Activated CD8-positive, alpha-beta T cell treated with anti-CD3 and anti-CD28 coated beads for 36 hours (primary cell): ENCODE results near the gene EPHB3. TPM values are rescaled to one million over a fixed set of nuclear protein-coding genes. Genes with fewer than 3 reads are reported as not detected.

Source experiments
- ATAC-seq: fragments of 200-7000 bp; cut with Tn5 transposase; one replicate; pipeline ENCODE4 v1.10.0; 2021; ENCODE audit warnings: mild to moderate bottlenecking, moderate library complexity
- CTCF ChIA-PET: fragments of 350-600 bp; sonication (Branson Sonifier 250); formaldehyde crosslinking; loops from one replicate; lab custom pipeline; 2021; ENCODE audit warnings: antibody characterized with exemption; lab: Charles Lee
- POLR2A ChIA-PET: fragments of 350-600 bp; sonication (Branson Sonifier 250); formaldehyde crosslinking; loops from one replicate; lab custom pipeline; 2021; ENCODE audit warnings: antibody characterized with exemption; lab: Charles Lee
- DNase-seq: peaks from one replicate; pipeline ENCODE4 v3.0.0-alpha.2; 2020
- H3K27ac Mint-ChIP-seq: one replicate; pipeline ENCODE4 v1.8.0; 2021; ENCODE audit warnings: mild to moderate bottlenecking, mixed read lengths
- H3K27me3 Mint-ChIP-seq: one replicate; pipeline ENCODE4 v1.8.0; 2021; ENCODE audit warnings: mixed read lengths
- H3K36me3 Mint-ChIP-seq: one replicate; pipeline ENCODE4 v1.8.0; 2021; ENCODE audit warnings: low read depth, mixed read lengths
- H3K4me1 Mint-ChIP-seq: one replicate; pipeline ENCODE4 v1.8.0; 2021; ENCODE audit warnings: low read depth, mixed read lengths
- H3K4me3 Mint-ChIP-seq: one replicate; pipeline ENCODE4 v1.8.0; 2021; ENCODE audit warnings: mild to moderate bottlenecking, moderate library complexity, mixed read lengths
- H3K9me3 Mint-ChIP-seq: one replicate; pipeline ENCODE4 v1.8.0; 2021; ENCODE audit warnings: mixed read lengths
- CTCF ChIP-seq: fragments of 200-600 bp; IDR thresholded peaks from one replicate; pipeline ENCODE4 v1.8.0; 2022; ENCODE audit warnings: antibody characterized with exemption, mild to moderate bottlenecking
- intact Hi-C: fragments of 100-400 bp; cut with micrococcal nuclease; formaldehyde crosslinking; loops from one replicate; pipeline ENCODE4 v1.10.0; 2022
- total RNA-seq, 2 experiments: library from RNA; stranded (reverse); gene quantifications; one replicate each; pipeline ENCODE4 v1.2.3, GENCODE V29; 2021

The EPHB3 gene
- total RNA-seq, 2 experiments from 2014 or later, result 0.07 TPM; not detected in 1

- no peak for ATAC-seq
- H3K4me3 Mint-ChIP-seq, result no peak overlapping the region
These were observed 37.0 kb downstream of the EPHB3 start for GRCh38 chr3:184598574-184598927.

GRCh38 chr3:184599143-184599542 lies 37.6 kb downstream of the EPHB3 start:
- H3K9me3 Mint-ChIP-seq, result no peaks in the 10 kb centered on the region
- ATAC-seq, result no peak
- no peaks in the 10 kb centered on the region for H3K36me3 Mint-ChIP-seq
- H3K27me3 Mint-ChIP-seq, result peaks cover 35% of the 10 kb centered on the region
- POLR2A ChIA-PET, result no interaction called here
- CTCF ChIA-PET, result interaction anchor here (0.7 kb wide), 1 partner anchor 38 kb away, joined by 3 read pairs; the partner anchor contains the start of gene EPHB3
- TF ChIP-seq CTCF, result no peak
- H3K4me1 Mint-ChIP-seq, result peaks cover 17% of the 10 kb centered on the region
- intact Hi-C loops, result no loop called here
- no peak for DNase-seq
- H3K4me3 Mint-ChIP-seq, result no peak overlapping the region
- no peak overlapping the region for H3K27ac Mint-ChIP-seq

More at GRCh38 chr3:184598574-184598927, 37.0 kb downstream of the EPHB3 start:
- H3K27ac Mint-ChIP-seq, result no peak overlapping the region
- no peak for TF ChIP-seq CTCF
- peaks cover 14% of the 10 kb centered on the region for H3K4me1 Mint-ChIP-seq
- CTCF ChIA-PET, result interaction anchor here (1.1 kb wide), 1 partner anchor 38 kb away, joined by 3 read pairs; no protein-coding TSS in a partner anchor
- H3K27me3 Mint-ChIP-seq, result peaks cover 32% of the 10 kb centered on the region
- H3K9me3 Mint-ChIP-seq, result no peaks in the 10 kb centered on the region
- H3K36me3 Mint-ChIP-seq, result no peaks in the 10 kb centered on the region
- POLR2A ChIA-PET, result no interaction called here
- intact Hi-C loops, result no loop called here
- DNase-seq, result no peak

- CTCF ChIA-PET, result interaction anchor here (1.0 kb wide), 1 partner anchor 178 kb away, joined by 3 read pairs; no protein-coding TSS in a partner anchor
- intact Hi-C loops, result no loop called here
- no peak for TF ChIP-seq CTCF
- DNase-seq (no peak), ATAC-seq (no peak)
- no peak overlapping the region for H3K27ac Mint-ChIP-seq
- peaks cover 20% of the 10 kb centered on the region for H3K4me1 Mint-ChIP-seq
- H3K9me3 Mint-ChIP-seq, result no peaks in the 10 kb centered on the region
- no peaks in the 10 kb centered on the region for H3K36me3 Mint-ChIP-seq
- H3K27me3 Mint-ChIP-seq, result peaks cover 47% of the 10 kb centered on the region
- POLR2A ChIA-PET, result no interaction called here
- no peak overlapping the region for H3K4me3 Mint-ChIP-seq
These were observed 39.2 kb downstream of the EPHB3 start for GRCh38 chr3:184600685-184601377.

- Mint-ChIP-seq H3K27ac (no peak overlapping the region), H3K4me3 (no peak overlapping the region), H3K36me3 (no peaks in the 10 kb centered on the region), H3K4me1 (peaks cover 22% of the 10 kb centered on the region), H3K27me3 (peaks cover 50% of the 10 kb centered on the region), H3K9me3 (no peaks in the 10 kb centered on the region)
- no peak for TF ChIP-seq CTCF
- DNase-seq (no peak), ATAC-seq (no peak)
- CTCF ChIA-PET, result interaction anchor here (2.4 kb wide), 1 partner anchor 41 kb away, joined by 8 read pairs; no protein-coding TSS in a partner anchor
- intact Hi-C loops, result no loop called here
- POLR2A ChIA-PET, result no interaction called here
These were observed 40.2 kb downstream of the EPHB3 start for GRCh38 chr3:184601576-184602371.
